ENCODE data around the gene MAP4K5.

DNA sequence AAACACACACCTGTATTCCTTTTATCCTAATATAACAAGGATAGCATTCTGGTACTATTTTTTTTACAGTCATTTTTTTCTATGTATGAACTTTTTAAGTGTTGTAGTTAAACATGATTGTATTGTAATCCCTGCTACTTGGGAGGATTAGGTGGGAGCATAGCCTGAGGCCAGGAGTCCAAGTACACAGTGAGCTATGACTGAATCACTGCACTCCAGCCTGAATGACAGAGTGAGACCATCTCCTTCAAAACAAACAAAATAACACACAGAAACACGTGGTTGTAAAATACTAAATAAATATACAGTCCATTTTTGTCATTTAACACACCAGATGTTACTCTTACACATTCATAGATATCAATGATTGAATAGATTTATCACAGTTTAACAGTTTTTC, 56.9 kb downstream of the MAP4K5 start:
- TF ChIP-seq CTCF (IDR thresholded peaks at IDR 0.05) (no peak), POLR2A (IDR thresholded peaks at IDR 0.05) (no peak)
